GM23338 (cell line): ENCODE results near the gene GRIN2D.

Experiments used
- CREB1 ChIP-seq: fragments of 250-450 bp; sonication (Bioruptor Pico); IDR thresholded peaks from 2 replicates; pipeline ENCODE4 v1.5.0; 2020; ENCODE audit warnings: low read depth, mild to moderate bottlenecking, moderate library complexity
- EZH2 ChIP-seq: fragments of 200-600 bp; sonication (generic); IDR thresholded peaks from one replicate; pipeline ENCODE4 v1.8.0; 2017; ENCODE audit warnings: antibody characterized with exemption, mild to moderate bottlenecking, low read depth; ENCODE audit not compliant: unreplicated experiment
- EZH2phosphoT487 ChIP-seq: fragments of 200-600 bp; sonication (generic); IDR thresholded peaks from one replicate; pipeline ENCODE4 v1.8.1; 2018; ENCODE audit warnings: antibody characterized with exemption; ENCODE audit not compliant: unreplicated experiment
- JUNB ChIP-seq: IDR thresholded peaks from one replicate; pipeline ENCODE4 v1.6.1; 2016; ENCODE audit warnings: antibody characterized with exemption; ENCODE audit not compliant: unreplicated experiment
- NANOG ChIP-seq: IDR thresholded peaks from 2 replicates; pipeline ENCODE4 v1.6.1; 2016; ENCODE audit warnings: antibody characterized with exemption, borderline replicate concordance
- POLR2AphosphoS5 ChIP-seq: IDR thresholded peaks from 2 replicates; pipeline ENCODE4 v1.6.1; 2016; ENCODE audit warnings: antibody characterized with exemption, low read depth
- STAT1 ChIP-seq: IDR thresholded peaks from one replicate; pipeline ENCODE4 v1.6.1; 2016; ENCODE audit warnings: antibody characterized with exemption; ENCODE audit not compliant: unreplicated experiment
- ZNF331 ChIP-seq: fragments of 250-450 bp; sonication (Bioruptor Pico); IDR thresholded peaks from 2 replicates; pipeline ENCODE4 v1.5.0; 2020; ENCODE audit warnings: low read depth, mild to moderate bottlenecking, moderate library complexity
- TF ChIP-seq, protein P1 (sequence below): IDR thresholded peaks from one replicate; pipeline ENCODE4 v1.6.1; 2018; ENCODE audit warnings: antibody characterized with exemption; ENCODE audit not compliant: unreplicated experiment
- TF ChIP-seq, protein P2 (sequence below), 2 experiments: fragments of 200-600 bp in 1 of 2; sonication (generic) in 1 of 2; conservative IDR thresholded peaks; 2 replicates each; pipeline versions ENCODE4 v1.5.1 to v1.6.1; 2016 to 2017; ENCODE audit warnings: antibody characterized with exemption in 2 of 2, low read depth in 2 of 2, mild to moderate bottlenecking in 2 of 2, moderate library complexity in 1 of 2
- TF ChIP-seq, protein P3 (sequence below): IDR thresholded peaks from 2 replicates; pipeline ENCODE4 v1.6.1; 2016; ENCODE audit warnings: antibody characterized with exemption

DNA sequence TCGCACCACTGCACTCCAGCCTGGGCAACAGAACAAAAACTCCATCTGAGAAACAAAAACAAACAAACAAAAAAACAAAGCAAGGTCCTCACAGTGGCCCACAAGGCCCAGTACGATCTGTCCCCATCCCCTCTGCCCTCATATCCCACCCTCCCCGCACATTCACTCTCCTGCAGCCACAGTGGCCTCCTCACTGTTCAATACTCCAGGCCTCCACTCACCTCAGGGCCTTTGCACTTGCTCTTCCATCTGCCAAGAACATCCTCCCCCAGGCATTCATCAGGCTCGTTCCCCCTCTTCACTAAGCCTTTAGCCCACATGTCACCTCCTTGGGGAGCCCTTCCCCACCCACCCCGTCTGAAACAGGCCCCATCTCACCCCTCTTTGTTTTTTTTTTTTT lies 34.3 kb upstream of the GRIN2D start:
- TF ChIP-seq, protein P1, sequence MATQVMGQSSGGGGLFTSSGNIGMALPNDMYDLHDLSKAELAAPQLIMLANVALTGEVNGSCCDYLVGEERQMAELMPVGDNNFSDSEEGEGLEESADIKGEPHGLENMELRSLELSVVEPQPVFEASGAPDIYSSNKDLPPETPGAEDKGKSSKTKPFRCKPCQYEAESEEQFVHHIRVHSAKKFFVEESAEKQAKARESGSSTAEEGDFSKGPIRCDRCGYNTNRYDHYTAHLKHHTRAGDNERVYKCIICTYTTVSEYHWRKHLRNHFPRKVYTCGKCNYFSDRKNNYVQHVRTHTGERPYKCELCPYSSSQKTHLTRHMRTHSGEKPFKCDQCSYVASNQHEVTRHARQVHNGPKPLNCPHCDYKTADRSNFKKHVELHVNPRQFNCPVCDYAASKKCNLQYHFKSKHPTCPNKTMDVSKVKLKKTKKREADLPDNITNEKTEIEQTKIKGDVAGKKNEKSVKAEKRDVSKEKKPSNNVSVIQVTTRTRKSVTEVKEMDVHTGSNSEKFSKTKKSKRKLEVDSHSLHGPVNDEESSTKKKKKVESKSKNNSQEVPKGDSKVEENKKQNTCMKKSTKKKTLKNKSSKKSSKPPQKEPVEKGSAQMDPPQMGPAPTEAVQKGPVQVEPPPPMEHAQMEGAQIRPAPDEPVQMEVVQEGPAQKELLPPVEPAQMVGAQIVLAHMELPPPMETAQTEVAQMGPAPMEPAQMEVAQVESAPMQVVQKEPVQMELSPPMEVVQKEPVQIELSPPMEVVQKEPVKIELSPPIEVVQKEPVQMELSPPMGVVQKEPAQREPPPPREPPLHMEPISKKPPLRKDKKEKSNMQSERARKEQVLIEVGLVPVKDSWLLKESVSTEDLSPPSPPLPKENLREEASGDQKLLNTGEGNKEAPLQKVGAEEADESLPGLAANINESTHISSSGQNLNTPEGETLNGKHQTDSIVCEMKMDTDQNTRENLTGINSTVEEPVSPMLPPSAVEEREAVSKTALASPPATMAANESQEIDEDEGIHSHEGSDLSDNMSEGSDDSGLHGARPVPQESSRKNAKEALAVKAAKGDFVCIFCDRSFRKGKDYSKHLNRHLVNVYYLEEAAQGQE: no peak
- no peak for TF ChIP-seq POLR2AphosphoS5
- TF ChIP-seq, protein P2, sequence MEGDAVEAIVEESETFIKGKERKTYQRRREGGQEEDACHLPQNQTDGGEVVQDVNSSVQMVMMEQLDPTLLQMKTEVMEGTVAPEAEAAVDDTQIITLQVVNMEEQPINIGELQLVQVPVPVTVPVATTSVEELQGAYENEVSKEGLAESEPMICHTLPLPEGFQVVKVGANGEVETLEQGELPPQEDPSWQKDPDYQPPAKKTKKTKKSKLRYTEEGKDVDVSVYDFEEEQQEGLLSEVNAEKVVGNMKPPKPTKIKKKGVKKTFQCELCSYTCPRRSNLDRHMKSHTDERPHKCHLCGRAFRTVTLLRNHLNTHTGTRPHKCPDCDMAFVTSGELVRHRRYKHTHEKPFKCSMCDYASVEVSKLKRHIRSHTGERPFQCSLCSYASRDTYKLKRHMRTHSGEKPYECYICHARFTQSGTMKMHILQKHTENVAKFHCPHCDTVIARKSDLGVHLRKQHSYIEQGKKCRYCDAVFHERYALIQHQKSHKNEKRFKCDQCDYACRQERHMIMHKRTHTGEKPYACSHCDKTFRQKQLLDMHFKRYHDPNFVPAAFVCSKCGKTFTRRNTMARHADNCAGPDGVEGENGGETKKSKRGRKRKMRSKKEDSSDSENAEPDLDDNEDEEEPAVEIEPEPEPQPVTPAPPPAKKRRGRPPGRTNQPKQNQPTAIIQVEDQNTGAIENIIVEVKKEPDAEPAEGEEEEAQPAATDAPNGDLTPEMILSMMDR (conservative IDR thresholded peaks at IDR 0.05; ENCODE audit: low read depth in 2 of 2): no peak
- no peak for TF ChIP-seq EZH2
- TF ChIP-seq, protein P3, sequence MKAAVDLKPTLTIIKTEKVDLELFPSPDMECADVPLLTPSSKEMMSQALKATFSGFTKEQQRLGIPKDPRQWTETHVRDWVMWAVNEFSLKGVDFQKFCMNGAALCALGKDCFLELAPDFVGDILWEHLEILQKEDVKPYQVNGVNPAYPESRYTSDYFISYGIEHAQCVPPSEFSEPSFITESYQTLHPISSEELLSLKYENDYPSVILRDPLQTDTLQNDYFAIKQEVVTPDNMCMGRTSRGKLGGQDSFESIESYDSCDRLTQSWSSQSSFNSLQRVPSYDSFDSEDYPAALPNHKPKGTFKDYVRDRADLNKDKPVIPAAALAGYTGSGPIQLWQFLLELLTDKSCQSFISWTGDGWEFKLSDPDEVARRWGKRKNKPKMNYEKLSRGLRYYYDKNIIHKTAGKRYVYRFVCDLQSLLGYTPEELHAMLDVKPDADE: no peak
- TF ChIP-seq CREB1 (CRISPR knock-in tag): no peak
- no peak for TF ChIP-seq JUNB
- no peak for TF ChIP-seq STAT1
- TF ChIP-seq EZH2phosphoT487: no peak
- no peak for TF ChIP-seq NANOG
- no peak for TF ChIP-seq ZNF331 (CRISPR knock-in tag)
